Coronary artery (tissue), 2 donors: ENCODE results near the gene MTHFD1L.
"Not testable (repeated sequence)": the region's sequence is repeated elsewhere in the genome, so short reads cannot be mapped to it uniquely, and the experiment has no call there.

Experiments
- DNase-seq: peaks from one replicate; pipeline ENCODE4 v3.0.0-alpha.2; 2017; ENCODE audit warnings: low spot score
- H3K27ac ChIP-seq, 2 donors: fragments of 200-600 bp; sonication (generic); one replicate each; pipeline ENCODE4 v1.5.1; 2016 to 2019
- H3K4me3 ChIP-seq: fragments of 200-600 bp; sonication (generic); 2 replicates; pipeline ENCODE4 v1.5.1; 2016; ENCODE audit warnings: mild to moderate bottlenecking, moderate library complexity
- TF ChIP-seq, protein P1 (sequence below): fragments of 200-600 bp; sonication (generic); IDR thresholded peaks from one replicate; pipeline ENCODE4 v1.5.1; 2019; ENCODE audit warnings: antibody characterized with exemption

MTHFD1L gene

DNA sequence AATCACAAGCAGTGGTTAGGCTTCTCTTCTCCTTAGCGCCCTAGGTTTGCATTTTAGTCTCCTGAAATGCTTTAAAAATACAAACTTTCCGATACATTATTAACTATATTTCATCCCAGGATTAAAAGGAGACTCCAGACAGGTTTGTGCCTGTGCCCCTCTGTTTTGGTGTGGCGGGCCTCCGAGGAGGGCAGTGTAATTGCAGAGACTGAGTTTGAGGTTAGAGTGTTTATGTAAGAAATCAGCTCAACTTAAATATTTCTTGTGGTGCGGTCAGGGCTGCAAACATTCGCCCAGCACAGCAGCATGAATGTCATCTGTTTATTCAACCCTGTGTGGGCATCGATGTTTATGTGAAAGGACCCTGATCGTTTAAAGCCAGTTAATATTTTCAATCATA is 243.9 kb downstream of the MTHFD1L start:
- Histone ChIP-seq H3K27ac (no peak overlapping the region), H3K4me3 (no peak overlapping the region)
- TF ChIP-seq, protein P1, sequence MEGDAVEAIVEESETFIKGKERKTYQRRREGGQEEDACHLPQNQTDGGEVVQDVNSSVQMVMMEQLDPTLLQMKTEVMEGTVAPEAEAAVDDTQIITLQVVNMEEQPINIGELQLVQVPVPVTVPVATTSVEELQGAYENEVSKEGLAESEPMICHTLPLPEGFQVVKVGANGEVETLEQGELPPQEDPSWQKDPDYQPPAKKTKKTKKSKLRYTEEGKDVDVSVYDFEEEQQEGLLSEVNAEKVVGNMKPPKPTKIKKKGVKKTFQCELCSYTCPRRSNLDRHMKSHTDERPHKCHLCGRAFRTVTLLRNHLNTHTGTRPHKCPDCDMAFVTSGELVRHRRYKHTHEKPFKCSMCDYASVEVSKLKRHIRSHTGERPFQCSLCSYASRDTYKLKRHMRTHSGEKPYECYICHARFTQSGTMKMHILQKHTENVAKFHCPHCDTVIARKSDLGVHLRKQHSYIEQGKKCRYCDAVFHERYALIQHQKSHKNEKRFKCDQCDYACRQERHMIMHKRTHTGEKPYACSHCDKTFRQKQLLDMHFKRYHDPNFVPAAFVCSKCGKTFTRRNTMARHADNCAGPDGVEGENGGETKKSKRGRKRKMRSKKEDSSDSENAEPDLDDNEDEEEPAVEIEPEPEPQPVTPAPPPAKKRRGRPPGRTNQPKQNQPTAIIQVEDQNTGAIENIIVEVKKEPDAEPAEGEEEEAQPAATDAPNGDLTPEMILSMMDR, result no peak
- DNase-seq, result no peak

DNA sequence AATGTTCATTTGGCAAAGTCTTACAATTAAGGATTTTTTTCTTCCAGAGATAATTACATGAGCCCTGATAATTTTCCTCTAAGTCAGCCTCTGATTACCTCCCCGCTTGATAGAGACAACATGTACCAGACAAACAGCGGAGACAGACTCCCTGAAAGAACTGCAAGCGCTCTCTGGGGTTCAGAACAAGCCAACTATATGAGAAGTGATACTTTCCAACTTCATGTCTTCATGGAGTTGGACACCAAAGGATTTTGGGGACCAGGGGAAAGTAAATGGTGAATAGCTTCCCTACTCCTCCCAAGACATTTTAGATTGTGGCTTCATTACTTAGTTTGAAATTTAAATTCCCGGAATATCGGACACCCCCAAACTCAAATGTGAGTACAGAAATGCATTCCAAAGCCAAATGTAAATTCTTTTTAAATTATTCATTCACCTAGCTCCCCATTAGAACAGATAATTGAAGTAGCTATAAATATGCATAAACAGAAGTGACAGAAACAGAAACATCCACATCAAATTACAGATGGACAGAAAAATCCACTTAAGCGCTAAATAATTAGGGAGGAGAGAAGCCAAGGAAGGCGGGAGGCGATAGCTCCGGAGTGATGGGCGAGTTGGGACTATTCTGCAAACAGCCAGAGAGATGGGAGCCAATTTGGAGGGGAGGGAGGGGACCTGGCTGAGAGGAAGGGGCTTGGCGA is 244.5 kb downstream of the MTHFD1L start:
- Histone ChIP-seq H3K27ac (no peak overlapping the region), H3K4me3 (no peak overlapping the region)
- DNase-seq, result no peak
- TF ChIP-seq, protein P1, result no peak

DNA sequence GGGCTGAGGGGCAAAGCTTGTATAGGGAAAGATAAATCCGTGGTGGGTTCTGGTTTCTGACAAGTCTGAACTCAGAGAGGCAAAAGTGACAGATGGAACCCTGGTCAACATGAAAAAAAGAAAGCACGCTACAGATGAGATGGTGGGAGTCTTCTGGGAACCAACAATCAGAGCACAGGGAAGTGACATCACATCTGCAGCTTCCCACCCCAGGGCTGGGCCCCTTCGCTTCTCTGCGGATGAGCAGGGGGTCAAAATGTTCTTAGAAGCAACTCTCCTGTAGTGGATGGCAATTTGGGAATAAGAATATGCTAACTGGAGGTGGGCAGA is 245.0 kb downstream of the MTHFD1L start:
- Histone ChIP-seq H3K27ac (no peak overlapping the region), H3K4me3 (no peak overlapping the region)
- TF ChIP-seq, protein P1, result no peak
- DNase-seq, result no peak

DNA sequence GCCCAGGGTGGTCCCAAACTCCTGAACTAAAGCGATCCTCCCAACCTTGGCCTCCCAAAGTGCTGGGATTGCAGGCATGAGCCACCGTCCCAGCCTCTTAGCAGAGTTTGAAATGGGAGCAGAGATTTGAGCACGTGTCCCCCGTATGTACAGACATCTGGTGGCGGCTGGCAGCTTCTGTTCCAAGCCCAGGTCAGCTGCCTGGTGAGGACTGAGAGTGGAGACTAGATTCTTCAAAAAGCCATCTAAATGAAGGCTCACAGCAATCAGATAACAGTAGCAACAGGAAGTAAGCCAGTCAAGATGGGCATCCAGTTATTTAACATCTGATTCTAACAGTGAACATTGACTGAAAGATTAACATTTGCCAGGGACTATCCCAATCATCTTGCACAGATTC is 246.2 kb downstream of the MTHFD1L start:
- Histone ChIP-seq H3K4me3 (no peak overlapping the region), H3K27ac (no peak overlapping the region)
- TF ChIP-seq, protein P1, result no peak
- DNase-seq, result no peak

DNA sequence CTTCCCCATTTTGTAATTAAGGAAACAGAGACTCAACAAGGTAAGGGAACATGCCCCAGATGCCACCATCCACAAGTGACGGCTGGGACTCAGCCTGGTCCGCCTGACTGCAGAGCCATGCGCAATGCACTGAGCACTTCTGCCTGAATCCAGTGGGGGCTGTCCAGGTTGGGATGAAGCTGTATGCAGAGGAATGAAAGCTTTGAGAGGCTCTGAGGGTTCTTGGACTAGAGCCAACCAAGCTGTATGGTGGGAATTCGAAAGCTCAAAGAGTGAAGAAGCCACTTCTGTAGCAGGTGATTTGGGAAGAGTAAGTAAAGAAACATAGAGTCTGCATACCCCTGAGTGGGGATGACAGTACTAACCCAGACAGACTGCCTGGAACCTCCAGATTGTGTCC is 246.6 kb downstream of the MTHFD1L start:
- TF ChIP-seq, protein P1, result no peak
- Histone ChIP-seq H3K27ac (no peak overlapping the region), H3K4me3 (no peak overlapping the region)
- DNase-seq, result no peak

DNA sequence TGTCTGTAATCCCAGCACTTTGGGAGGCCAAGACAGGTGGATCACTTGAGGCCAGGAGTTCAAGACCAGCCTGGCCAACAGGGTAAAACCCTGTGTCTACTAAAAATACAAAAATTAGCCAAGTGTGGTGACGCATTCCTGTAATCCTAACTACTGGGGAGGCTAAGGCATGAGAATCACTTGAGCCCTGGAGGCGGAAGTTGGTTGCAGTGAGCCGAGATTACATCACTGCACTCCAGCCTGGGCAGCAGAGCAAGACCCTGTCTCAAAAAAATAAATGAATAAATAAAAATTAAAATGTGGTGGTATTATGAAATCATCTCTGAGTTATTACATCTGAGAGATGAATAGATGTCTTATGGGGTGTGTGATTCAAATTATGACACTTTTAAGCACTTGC is 247.4 kb downstream of the MTHFD1L start:
- H3K27ac ChIP-seq, DNase-seq, H3K4me3 ChIP-seq: not testable (repeated sequence)

DNA sequence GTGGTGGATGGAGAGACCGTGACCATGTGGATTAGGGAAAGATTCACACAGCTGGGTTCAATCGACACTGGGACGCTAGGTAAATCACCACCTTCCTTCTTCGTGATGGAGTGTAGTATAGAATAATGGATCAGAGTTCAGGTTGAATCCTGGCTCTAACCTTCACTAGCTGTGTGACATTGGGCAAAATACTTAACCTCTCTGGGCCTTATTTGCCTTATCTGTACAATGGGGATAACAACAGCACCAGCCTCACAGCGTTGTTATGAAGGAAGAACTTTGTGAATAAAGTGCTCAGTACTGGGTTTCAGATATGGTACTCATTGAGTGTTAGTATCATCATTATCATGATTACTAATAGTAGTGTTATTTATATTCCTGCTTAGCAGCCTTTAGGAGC is 248.1 kb downstream of the MTHFD1L start:
- no peak overlapping the region for H3K27ac ChIP-seq
- no peak overlapping the region for H3K4me3 ChIP-seq
- no peak for DNase-seq
- TF ChIP-seq, protein P1, result no peak
